ENCODE results near the gene PPL.

- TF ChIP-seq ZFP36L2 (CRISPR knock-in tag; IDR thresholded peaks at IDR 0.05) (no peak), SUZ12 (IDR thresholded peaks at IDR 0.05; ENCODE audit: low read depth, low read length) (no peak), MAFG (CRISPR knock-in tag; IDR thresholded peaks at IDR 0.05) (no peak), TBL1XR1 (IDR thresholded peaks at IDR 0.05; ENCODE audit: borderline replicate concordance, low read length, partially characterized antibody) (no peak), U2AF1 (optimal IDR thresholded peaks at IDR 0.05; ENCODE audit: low read depth, low read length) (no peak), FOXA1 (IDR thresholded peaks at IDR 0.05) (no peak), FOXA1 (CRISPR knock-in tag; IDR thresholded peaks at IDR 0.05) (no peak)
- TF ChIP-seq, protein P1, sequence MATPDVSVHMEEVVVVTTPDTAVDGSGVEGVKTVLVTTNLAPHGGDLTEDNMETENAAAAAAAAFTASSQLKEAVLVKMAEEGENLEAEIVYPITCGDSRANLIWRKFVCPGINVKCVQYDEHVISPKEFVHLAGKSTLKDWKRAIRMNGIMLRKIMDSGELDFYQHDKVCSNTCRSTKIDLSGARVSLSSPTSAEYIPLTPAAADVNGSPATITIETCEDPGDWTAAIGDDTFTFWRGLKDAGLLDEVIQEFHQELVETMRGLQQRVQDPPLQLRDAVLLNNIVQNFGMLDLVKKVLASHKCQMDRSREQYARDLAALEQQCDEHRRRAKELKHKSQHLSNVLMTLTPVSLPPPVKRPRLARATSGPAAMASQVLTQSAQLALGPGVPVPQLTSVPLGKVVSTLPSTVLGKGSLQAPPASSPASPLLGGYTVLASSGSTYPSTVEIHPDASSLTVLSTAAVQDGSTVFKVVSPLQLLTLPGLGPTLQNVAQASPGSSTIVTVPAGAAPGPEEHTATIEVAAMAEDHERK (CRISPR knock-in tag; IDR thresholded peaks at IDR 0.05; ENCODE audit: low read depth) = no peak
- TF ChIP-seq, protein P2, sequence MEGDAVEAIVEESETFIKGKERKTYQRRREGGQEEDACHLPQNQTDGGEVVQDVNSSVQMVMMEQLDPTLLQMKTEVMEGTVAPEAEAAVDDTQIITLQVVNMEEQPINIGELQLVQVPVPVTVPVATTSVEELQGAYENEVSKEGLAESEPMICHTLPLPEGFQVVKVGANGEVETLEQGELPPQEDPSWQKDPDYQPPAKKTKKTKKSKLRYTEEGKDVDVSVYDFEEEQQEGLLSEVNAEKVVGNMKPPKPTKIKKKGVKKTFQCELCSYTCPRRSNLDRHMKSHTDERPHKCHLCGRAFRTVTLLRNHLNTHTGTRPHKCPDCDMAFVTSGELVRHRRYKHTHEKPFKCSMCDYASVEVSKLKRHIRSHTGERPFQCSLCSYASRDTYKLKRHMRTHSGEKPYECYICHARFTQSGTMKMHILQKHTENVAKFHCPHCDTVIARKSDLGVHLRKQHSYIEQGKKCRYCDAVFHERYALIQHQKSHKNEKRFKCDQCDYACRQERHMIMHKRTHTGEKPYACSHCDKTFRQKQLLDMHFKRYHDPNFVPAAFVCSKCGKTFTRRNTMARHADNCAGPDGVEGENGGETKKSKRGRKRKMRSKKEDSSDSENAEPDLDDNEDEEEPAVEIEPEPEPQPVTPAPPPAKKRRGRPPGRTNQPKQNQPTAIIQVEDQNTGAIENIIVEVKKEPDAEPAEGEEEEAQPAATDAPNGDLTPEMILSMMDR (CRISPR knock-in tag; IDR thresholded peaks at IDR 0.05) = no peak
- TF ChIP-seq, protein P3, sequence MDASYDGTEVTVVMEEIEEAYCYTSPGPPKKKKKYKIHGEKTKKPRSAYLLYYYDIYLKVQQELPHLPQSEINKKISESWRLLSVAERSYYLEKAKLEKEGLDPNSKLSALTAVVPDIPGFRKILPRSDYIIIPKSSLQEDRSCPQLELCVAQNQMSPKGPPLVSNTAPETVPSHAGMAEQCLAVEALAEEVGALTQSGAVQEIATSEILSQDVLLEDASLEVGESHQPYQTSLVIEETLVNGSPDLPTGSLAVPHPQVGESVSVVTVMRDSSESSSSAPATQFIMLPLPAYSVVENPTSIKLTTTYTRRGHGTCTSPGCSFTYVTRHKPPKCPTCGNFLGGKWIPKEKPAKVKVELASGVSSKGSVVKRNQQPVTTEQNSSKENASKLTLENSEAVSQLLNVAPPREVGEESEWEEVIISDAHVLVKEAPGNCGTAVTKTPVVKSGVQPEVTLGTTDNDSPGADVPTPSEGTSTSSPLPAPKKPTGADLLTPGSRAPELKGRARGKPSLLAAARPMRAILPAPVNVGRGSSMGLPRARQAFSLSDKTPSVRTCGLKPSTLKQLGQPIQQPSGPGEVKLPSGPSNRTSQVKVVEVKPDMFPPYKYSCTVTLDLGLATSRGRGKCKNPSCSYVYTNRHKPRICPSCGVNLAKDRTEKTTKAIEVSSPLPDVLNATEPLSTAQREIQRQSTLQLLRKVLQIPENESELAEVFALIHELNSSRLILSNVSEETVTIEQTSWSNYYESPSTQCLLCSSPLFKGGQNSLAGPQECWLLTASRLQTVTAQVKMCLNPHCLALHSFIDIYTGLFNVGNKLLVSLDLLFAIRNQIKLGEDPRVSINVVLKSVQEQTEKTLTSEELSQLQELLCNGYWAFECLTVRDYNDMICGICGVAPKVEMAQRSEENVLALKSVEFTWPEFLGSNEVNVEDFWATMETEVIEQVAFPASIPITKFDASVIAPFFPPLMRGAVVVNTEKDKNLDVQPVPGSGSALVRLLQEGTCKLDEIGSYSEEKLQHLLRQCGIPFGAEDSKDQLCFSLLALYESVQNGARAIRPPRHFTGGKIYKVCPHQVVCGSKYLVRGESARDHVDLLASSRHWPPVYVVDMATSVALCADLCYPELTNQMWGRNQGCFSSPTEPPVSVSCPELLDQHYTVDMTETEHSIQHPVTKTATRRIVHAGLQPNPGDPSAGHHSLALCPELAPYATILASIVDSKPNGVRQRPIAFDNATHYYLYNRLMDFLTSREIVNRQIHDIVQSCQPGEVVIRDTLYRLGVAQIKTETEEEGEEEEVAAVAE (CRISPR knock-in tag; IDR thresholded peaks at IDR 0.05; ENCODE audit: borderline replicate concordance) = no peak
Measured at GRCh38 chr16:4945560-4946502, 8.9 kb upstream of the PPL start.

Measured in HepG2 (cell line).